IMR-90 (cell line): ENCODE measurements around the gene KCNJ8. TPM values are rescaled to one million over a fixed set of nuclear protein-coding genes. Genes with fewer than 3 reads are reported as not detected.

Experiments used
- ATAC-seq: fragments of 200-7000 bp; cut with Tn5 transposase; 2 replicates; pipeline ENCODE4 v1.9.1; 2020; ENCODE audit warnings: low read depth, mild to moderate bottlenecking, moderate library complexity
- BruUV-seq: library from RNA; stranded (reverse); fragments of 400-500 nt; replicated peaks from 2 replicates; lab custom pipeline; 2021; lab: Mats Ljungman, UMichigan
- CTCF ChIA-PET: fragments of 300-600 bp; formaldehyde crosslinking; extraction: SDS; loops from one replicate; lab custom pipeline; 2021; ENCODE audit warnings: antibody characterized with exemption; lab: Yijun Ruan, JAX
- POLR2A ChIA-PET: fragments of 300-600 bp; sonication (Branson Sonifier 250); formaldehyde crosslinking; loops from one replicate; lab custom pipeline; 2022; ENCODE audit warnings: antibody characterized with exemption; ENCODE audit not compliant: unreplicated experiment; lab: Charles Lee
- DNase-seq: peaks from one replicate; pipeline ENCODE4 v3.0.0; 2013
- H2AFZ ChIP-seq: replicated peaks from 2 replicates; pipeline ENCODE3; 2013; ENCODE audit warnings: low read length, mild to moderate bottlenecking; ENCODE audit not compliant: poor library complexity
- H2AK5ac ChIP-seq: 2 replicates; pipeline ENCODE4 v1.6.1; 2013; ENCODE audit warnings: low read depth, low read length, inconsistent platforms
- H2AK9ac ChIP-seq: replicated peaks from 2 replicates; pipeline ENCODE3; 2013; ENCODE audit warnings: mild to moderate bottlenecking, low read depth, low read length, moderate library complexity; ENCODE audit not compliant: poor library complexity
- H2BK120ac ChIP-seq: 2 replicates; pipeline ENCODE4 v1.6.1; 2013; ENCODE audit warnings: low read depth, low read length, inconsistent platforms
- H2BK15ac ChIP-seq: 3 replicates; pipeline ENCODE4 v1.6.1; 2013; ENCODE audit warnings: low read depth, low read length, inconsistent platforms
- H2BK20ac ChIP-seq: 2 replicates; pipeline ENCODE4 v1.6.1; 2013; ENCODE audit warnings: low read depth, mild to moderate bottlenecking, inconsistent platforms, low read length, moderate library complexity
- H2BK5ac ChIP-seq: 2 replicates; pipeline ENCODE4 v1.6.1; 2013; ENCODE audit warnings: mild to moderate bottlenecking, low read depth, low read length, inconsistent platforms; ENCODE audit not compliant: poor library complexity, severe bottlenecking
- H3K14ac ChIP-seq: replicated peaks from 2 replicates; pipeline ENCODE4 v1.6.1; 2013; ENCODE audit warnings: low read depth, low read length, inconsistent platforms
- H3K18ac ChIP-seq: 2 replicates; pipeline ENCODE4 v1.6.1; 2013; ENCODE audit warnings: low read depth, low read length, control low read depth
- H3K23ac ChIP-seq: 2 replicates; pipeline ENCODE4 v1.6.1; 2013; ENCODE audit warnings: low read depth, low read length, inconsistent platforms
- H3K27ac ChIP-seq: 2 replicates; pipeline ENCODE4 v1.5.1; 2013; ENCODE audit warnings: mild to moderate bottlenecking, control low read depth, low read length; ENCODE audit not compliant: insufficient read depth
- H3K27me3 ChIP-seq: 2 replicates; pipeline ENCODE4 v1.6.1; 2013; ENCODE audit warnings: low read length; ENCODE audit not compliant: control insufficient read depth, insufficient read depth
- H3K36me3 ChIP-seq: 2 replicates; pipeline ENCODE4 v1.6.1; 2013; ENCODE audit warnings: low read length, mixed read lengths; ENCODE audit not compliant: control insufficient read depth, insufficient read depth
- H3K4ac ChIP-seq: 2 replicates; pipeline ENCODE4 v1.6.1; 2013; ENCODE audit warnings: low read depth, low read length, inconsistent platforms
- H3K4me1 ChIP-seq: 2 replicates; pipeline ENCODE4 v1.6.1; 2013; ENCODE audit warnings: low read length, mixed read lengths; ENCODE audit not compliant: control insufficient read depth, insufficient read depth
- H3K4me2 ChIP-seq: 2 replicates; pipeline ENCODE4 v1.6.1; 2013; ENCODE audit warnings: low read depth, mild to moderate bottlenecking, control low read depth, low read length, moderate library complexity
- H3K4me3 ChIP-seq: 2 replicates; pipeline ENCODE4 v1.5.1; 2013; ENCODE audit warnings: low read depth, mild to moderate bottlenecking, control low read depth, low read length, moderate library complexity; ENCODE audit not compliant: insufficient read depth
- H3K56ac ChIP-seq: 2 replicates; pipeline ENCODE4 v1.6.1; 2013; ENCODE audit warnings: low read length, inconsistent platforms; ENCODE audit not compliant: insufficient read depth; ENCODE audit errors: extremely low read depth
- H3K79me1 ChIP-seq, 2 experiments: 2 replicates each; pipeline ENCODE4 v1.6.1; 2013; ENCODE audit warnings: low read length in 2 of 2, inconsistent platforms in 1 of 2, low read depth in 1 of 2
- H3K9ac ChIP-seq: 2 replicates; pipeline ENCODE4 v1.6.1; 2013; ENCODE audit warnings: low read depth, low read length, control low read depth
- H3K9me1 ChIP-seq: 2 replicates; pipeline ENCODE4 v1.6.1; 2013; ENCODE audit warnings: low read length, inconsistent platforms; ENCODE audit not compliant: insufficient read depth
- H3K9me3 ChIP-seq: 2 replicates; pipeline ENCODE4 v1.6.1; 2013; ENCODE audit warnings: low read length; ENCODE audit not compliant: control insufficient read depth, insufficient read depth
- H4K20me1 ChIP-seq: 2 replicates; pipeline ENCODE4 v1.6.1; 2013; ENCODE audit warnings: low read length, inconsistent platforms; ENCODE audit not compliant: insufficient read depth
- H4K5ac ChIP-seq: 2 replicates; pipeline ENCODE4 v1.6.1; 2013; ENCODE audit warnings: mild to moderate bottlenecking, low read depth, low read length, control low read depth
- H4K8ac ChIP-seq, 2 experiments: 2 replicates each; pipeline ENCODE4 v1.6.1; 2013; ENCODE audit warnings: low read depth in 2 of 2, low read length in 2 of 2, control low read depth in 1 of 2, inconsistent platforms in 1 of 2
- H4K91ac ChIP-seq: 2 replicates; pipeline ENCODE4 v1.6.1; 2013; ENCODE audit warnings: low read depth, low read length, inconsistent platforms; ENCODE audit not compliant: insufficient read depth
- CEBPB ChIP-seq: IDR thresholded peaks from 2 replicates; pipeline ENCODE4 v1.6.1; 2012; ENCODE audit warnings: low read depth, low read length, improper control_type of control experiment
- CHD1 ChIP-seq: IDR thresholded peaks from 2 replicates; pipeline ENCODE4 v1.6.1; 2012; ENCODE audit warnings: low read depth, low read length, improper control_type of control experiment
- FOS ChIP-seq: fragments of 150-350 bp; IDR thresholded peaks from 2 replicates; pipeline ENCODE4 v1.6.1; 2016; ENCODE audit warnings: low read depth, low read length
- MAFK ChIP-seq: IDR thresholded peaks from 2 replicates; pipeline ENCODE4 v1.6.1; 2012; ENCODE audit warnings: low read depth, low read length, improper control_type of control experiment
- MAZ ChIP-seq: IDR thresholded peaks from 2 replicates; pipeline ENCODE4 v1.6.1; 2012; ENCODE audit warnings: low read depth, mild to moderate bottlenecking, low read length, improper control_type of control experiment, moderate library complexity, borderline replicate concordance
- MXI1 ChIP-seq: IDR thresholded peaks from 2 replicates; pipeline ENCODE4 v1.6.1; 2012; ENCODE audit warnings: low read depth, mild to moderate bottlenecking, low read length, moderate library complexity, borderline replicate concordance
- NFE2L2 ChIP-seq: fragments of 150-350 bp; IDR thresholded peaks from 2 replicates; pipeline ENCODE4 v1.6.1; 2016; ENCODE audit warnings: low read depth, mild to moderate bottlenecking, low read length
- POLR2A ChIP-seq: IDR thresholded peaks from 2 replicates; pipeline ENCODE4 v1.6.1; 2012; ENCODE audit warnings: mild to moderate bottlenecking, low read depth, low read length
- RAD21 ChIP-seq: IDR thresholded peaks from 2 replicates; pipeline ENCODE4 v1.6.1; 2012; ENCODE audit warnings: low read length, improper control_type of control experiment
- RFX5 ChIP-seq: IDR thresholded peaks from 2 replicates; pipeline ENCODE4 v1.8.0; 2012; ENCODE audit warnings: low read depth, mild to moderate bottlenecking, low read length, moderate library complexity
- SMC3 ChIP-seq: fragments of 150-350 bp; IDR thresholded peaks from 2 replicates; pipeline ENCODE4 v1.6.1; 2016; ENCODE audit warnings: low read depth, mild to moderate bottlenecking, antibody characterized with exemption, low read length, moderate library complexity
- dilution Hi-C: fragments of 300-500 bp; cut with HindIII; formaldehyde crosslinking; loops from one replicate; pipeline ENCODE4 v1.14.3; 2018; ENCODE audit warnings: low sequenced_read_pairs; ENCODE audit not compliant: unreplicated experiment
- in situ Hi-C: fragments of 300-500 bp; cut with MboI; formaldehyde crosslinking; loops from 3 replicates; pipeline ENCODE4 v1.14.3; 2019; ENCODE audit warnings: low sequenced_read_pairs, inconsistent platforms, mixed read lengths
- intact Hi-C: fragments of 100-400 bp; cut with micrococcal nuclease; formaldehyde crosslinking; loops from 2 replicates; pipeline ENCODE4 v1.10.0; 2022
- polyA plus RNA-seq, 3 experiments: library from polyadenylated mRNA; depleted of rRNA; stranded (reverse); fragments of >200 nt; gene quantifications; 2 replicates each; pipeline ENCODE4 v1.2.3, GENCODE V29; 2012; ENCODE audit warnings: low replicate concordance in 1 of 3
- total RNA-seq: library from RNA; depleted of rRNA; stranded (reverse); fragments of >200 nt; gene quantifications from 2 replicates; pipeline ENCODE4 v1.2.3, GENCODE V29; 2012
- TF ChIP-seq, protein P1 (sequence below): fragments of 150-350 bp; IDR thresholded peaks from 2 replicates; pipeline ENCODE4 v1.6.1; 2016; ENCODE audit warnings: low read depth, mild to moderate bottlenecking, low read length, moderate library complexity, borderline replicate concordance
- TF ChIP-seq, protein P2 (sequence below): fragments of 150-350 bp; IDR thresholded peaks from 2 replicates; pipeline ENCODE4 v1.6.1; 2017; ENCODE audit warnings: mild to moderate bottlenecking, antibody characterized with exemption, low read length, low read depth

KCNJ8 gene
- total and polyA plus RNA-seq, 2 of the 4 experiments (the other 2 are of a cell fraction): 8.0 to 15.8 TPM

DNA sequence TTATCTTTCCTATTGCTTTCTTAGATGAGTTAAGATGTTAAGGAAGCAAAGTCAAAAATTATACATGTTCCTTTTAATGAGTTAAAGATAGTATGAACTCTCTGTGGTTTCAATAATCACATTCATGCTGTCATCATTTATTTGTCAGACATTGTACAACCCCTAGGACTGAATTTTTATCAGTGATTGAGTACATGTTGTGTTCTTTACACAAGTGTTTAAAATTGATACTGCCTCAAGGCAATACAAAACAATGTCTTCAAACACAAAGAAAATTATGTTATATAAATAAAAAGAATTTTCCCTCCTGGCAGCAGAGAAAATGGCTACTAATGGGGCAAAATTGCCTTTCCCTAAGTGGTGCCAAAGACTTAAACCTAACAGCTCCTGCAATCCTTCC lies 34.6 kb upstream of the KCNJ8 start:
- Histone ChIP-seq H4K91ac (no peak overlapping the region), H4K8ac (no peak overlapping the region), H2AFZ (no peak overlapping the region), H3K23ac (no peak overlapping the region), H3K27ac (no peak overlapping the region), H3K14ac (no peak overlapping the region), H4K20me1 (no peaks in the 10 kb centered on the region), H3K79me1 (no peaks in the 10 kb centered on the region), H2AK5ac (no peak overlapping the region), H3K4me2 (no peak overlapping the region), H4K5ac (no peak overlapping the region), H2BK20ac (no peak overlapping the region), H2AK9ac (no peak overlapping the region), H3K18ac (no peak overlapping the region), H2BK15ac (no peak overlapping the region), H3K4ac (no peak overlapping the region), H3K9me3 (no peaks in the 10 kb centered on the region), H2BK120ac (no peak overlapping the region), H3K4me1 (no peaks in the 10 kb centered on the region), H3K9ac (no peak overlapping the region), H2BK5ac (no peak overlapping the region), H3K9me1 (no peaks in the 10 kb centered on the region), H3K56ac (no peak overlapping the region), H3K4me3 (no peak overlapping the region), H3K36me3 (no peaks in the 10 kb centered on the region), H3K27me3 (no peaks in the 10 kb centered on the region)
- intact Hi-C loops: no loop called here
- ATAC-seq: no peak
- in situ Hi-C loops: no loop called here
- ChIA-PET POLR2A (no interaction called here), CTCF (no interaction called here)
- no TSS peak for BruUV-seq
- dilution Hi-C loops: no loop called here
- no peak for DNase-seq
- no peak for TF ChIP-seq MAZ
- TF ChIP-seq FOS: no peak
- TF ChIP-seq, protein P1, sequence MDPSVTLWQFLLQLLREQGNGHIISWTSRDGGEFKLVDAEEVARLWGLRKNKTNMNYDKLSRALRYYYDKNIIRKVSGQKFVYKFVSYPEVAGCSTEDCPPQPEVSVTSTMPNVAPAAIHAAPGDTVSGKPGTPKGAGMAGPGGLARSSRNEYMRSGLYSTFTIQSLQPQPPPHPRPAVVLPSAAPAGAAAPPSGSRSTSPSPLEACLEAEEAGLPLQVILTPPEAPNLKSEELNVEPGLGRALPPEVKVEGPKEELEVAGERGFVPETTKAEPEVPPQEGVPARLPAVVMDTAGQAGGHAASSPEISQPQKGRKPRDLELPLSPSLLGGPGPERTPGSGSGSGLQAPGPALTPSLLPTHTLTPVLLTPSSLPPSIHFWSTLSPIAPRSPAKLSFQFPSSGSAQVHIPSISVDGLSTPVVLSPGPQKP: no peak
- no peak for TF ChIP-seq CHD1
- TF ChIP-seq NFE2L2: no peak
- no peak for TF ChIP-seq MXI1
- no peak for TF ChIP-seq POLR2A
- TF ChIP-seq CEBPB: no peak
- no peak for TF ChIP-seq SMC3
- no peak for TF ChIP-seq MAFK
- TF ChIP-seq, protein P2, sequence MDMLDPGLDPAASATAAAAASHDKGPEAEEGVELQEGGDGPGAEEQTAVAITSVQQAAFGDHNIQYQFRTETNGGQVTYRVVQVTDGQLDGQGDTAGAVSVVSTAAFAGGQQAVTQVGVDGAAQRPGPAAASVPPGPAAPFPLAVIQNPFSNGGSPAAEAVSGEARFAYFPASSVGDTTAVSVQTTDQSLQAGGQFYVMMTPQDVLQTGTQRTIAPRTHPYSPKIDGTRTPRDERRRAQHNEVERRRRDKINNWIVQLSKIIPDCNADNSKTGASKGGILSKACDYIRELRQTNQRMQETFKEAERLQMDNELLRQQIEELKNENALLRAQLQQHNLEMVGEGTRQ: no peak
- no peak for TF ChIP-seq RAD21
- no peak for TF ChIP-seq RFX5
